GM19043 (cell line): ENCODE measurements around the gene CBLN3.
"Not testable (repeated sequence)": the region's sequence is repeated elsewhere in the genome, so short reads cannot be mapped to it uniquely, and the experiment has no call there.

Experiments used
- ATAC-seq: cut with Tn5 transposase; IDR thresholded peaks from one replicate; pipeline ENCODE4 v1.9.1; 2021; ENCODE audit warnings: low read depth; ENCODE audit not compliant: unreplicated experiment

Gene CBLN3

GRCh38 chr14:24429395-24430142 lies at the start of gene CBLN3, which contains the start of gene KHNYN:
Gene CBLN3 (minus strand): TSS chr14:24429668. CDS start chr14:24429054, 614 bp downstream.
Gene KHNYN (plus strand): TSS chr14:24429954. CDS start chr14:24430731, 777 bp downstream.
- ATAC-seq, result peak; percentile 85

GRCh38 chr14:24475261-24475660 lies 45.8 kb upstream of the CBLN3 start:
- no peak for ATAC-seq

DNA sequence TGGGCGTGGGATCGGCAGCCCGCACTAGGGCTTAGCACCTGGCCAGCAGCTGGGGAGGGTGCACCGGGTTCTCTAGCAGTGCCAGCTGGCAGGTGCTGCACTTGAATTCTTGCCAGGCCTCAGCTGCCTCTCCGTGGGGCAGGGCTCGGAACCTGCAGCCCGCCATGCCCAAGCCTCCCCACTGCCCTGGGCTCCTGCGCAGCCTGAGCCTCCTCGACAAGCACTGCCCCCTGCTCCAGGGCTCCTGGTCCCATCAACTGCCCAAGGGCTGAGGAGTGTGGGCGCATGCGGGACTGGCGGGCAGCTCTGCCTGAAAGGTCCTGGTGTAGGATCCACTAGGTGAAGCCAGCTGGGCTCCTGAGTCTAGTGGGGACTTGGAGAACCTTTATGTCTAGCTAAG lies 43.7 kb upstream of the CBLN3 start:
- ATAC-seq, result no peak

DNA sequence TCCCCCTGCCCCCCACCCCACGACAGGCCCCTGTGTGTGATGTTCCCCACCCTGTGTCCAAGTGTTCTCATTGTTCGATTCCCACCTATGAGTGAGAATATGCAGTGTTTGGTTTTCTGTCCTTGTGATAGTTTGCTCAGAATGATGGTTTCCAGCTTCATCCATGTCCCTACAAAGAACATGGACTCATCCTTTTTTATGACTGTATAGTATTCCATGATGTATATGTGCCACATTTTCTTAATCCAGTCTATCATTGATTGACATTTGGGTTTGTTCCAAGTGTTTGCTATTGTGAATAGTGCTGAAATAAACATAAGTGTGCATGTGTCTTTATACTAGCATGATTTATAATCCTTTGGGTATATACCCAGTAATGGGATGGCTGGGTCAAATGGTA lies 41.0 kb upstream of the CBLN3 start:
- ATAC-seq, result not testable (repeated sequence)

GRCh38 chr14:24465805-24466204 lies 36.3 kb upstream of the CBLN3 start:
- ATAC-seq, result no peak

- no peak for ATAC-seq
Observed at GRCh38 chr14:24465368-24465767, 35.9 kb upstream of the CBLN3 start.

DNA sequence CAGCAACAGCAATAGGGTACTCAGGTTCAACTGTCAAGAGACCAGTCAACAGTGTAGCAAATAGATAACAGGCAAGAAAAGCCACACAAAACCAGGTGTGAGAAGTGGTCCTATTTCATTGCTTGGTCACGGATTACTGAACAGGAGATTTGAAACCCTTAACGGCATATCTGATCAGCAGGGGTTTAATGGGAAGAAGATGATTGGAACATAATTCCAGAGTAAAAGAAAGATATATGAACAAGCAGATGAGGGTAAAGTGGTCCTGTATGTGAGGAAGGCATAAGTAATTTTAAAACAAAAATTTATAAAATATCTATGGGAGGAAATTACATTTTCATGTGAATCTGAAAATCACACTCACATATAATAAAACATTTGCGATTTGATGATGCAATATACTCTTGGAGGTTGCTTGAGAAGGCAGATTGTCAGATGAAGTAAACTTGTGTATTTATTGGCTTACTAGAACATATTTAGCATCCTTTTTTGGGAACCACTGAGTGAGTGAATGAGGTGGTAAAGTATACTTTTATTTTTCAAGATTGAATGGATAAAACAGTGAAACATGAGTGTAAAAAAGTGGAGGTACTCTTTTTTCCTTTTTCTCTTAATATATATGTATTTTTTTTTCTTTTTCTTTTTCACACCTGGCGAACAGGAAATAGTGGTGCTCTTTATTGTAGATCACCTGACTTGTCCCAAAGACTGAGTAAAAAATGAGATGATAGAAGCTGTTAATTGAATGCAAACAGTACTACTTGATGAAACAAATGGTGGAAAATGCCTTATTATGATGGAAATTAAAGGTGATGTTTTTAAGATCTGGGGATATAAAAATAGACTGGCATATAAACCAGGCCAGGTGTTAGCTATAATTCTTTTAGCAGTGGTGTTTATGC lies 34.7 kb upstream of the CBLN3 start:
- no peak for ATAC-seq

DNA sequence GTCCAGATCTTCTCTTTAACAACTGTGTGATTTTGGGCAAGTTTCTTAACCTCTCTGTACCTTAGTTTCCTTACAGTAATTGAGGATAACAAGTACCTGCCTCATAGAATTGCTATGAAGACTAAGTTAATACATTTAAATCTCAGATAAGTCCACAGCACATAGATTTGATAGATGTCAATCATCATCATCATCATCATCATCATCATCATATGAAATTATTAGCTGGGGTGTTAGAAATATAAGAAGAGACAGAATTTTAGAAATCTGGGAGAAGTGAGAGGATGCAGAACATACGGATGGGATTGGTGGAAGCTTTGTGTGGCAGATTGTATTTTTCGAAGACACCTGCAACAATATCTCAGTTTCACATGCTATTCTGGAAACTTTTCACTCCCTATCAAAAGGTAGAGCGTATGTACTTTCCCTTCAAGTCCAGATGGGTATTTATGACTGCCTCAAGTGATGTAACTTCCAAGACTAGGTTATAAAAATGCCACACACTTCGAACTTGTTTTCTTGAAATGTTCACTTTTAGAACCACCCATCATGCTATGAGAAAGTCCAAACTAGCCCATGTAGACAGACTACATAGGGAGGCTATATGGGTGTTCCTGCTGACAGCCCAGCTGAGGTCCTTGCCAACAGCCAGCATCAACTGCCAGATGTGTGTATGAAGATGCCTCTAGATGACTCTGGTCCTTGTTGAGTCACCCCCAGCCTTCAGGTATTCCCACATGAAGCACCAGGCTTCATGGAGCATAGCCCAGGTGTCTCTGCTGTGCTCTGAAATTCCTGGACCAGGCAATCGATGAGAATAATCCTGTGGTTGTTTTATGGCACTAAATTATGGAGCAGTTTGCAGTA lies 33.8 kb upstream of the CBLN3 start:
- ATAC-seq, result no peak

DNA sequence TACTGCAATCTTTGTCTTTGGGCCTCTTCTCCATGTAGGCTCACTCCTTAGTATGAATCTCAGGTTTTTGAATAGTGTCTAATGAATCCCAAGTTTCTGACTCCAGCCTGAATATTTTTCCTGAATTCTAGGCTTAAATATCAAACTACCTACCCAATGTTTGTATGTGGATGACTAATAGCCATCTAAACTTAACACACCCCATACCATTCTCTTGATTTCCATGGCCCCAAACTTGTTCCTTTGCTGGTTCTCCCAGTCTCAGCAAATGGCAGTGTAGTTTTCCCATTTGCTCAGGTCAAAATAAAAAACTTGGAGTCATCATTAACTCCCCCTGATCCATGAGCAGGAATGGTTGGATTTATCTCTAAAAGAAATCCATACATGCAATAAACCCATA lies 31.9 kb upstream of the CBLN3 start:
- ATAC-seq, result no peak

DNA sequence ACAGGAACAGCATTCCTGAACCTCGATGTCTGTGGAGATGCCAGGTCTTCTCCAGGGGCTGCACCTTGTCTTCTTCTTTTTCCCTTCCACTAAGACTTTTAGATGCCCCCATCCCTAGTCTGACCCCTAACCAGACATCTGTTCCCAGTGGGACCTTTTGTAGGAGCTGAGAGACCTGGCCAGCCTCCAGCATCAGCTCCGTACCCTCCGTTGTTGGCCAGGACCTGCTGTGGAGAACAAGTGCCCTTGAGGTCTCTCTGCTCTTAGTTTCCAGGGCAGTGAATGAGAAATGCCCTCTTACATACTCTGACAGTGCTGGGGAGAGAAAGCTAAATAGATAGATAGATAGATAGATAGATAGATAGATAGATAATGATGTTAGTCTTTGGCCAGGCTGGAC lies 29.9 kb upstream of the CBLN3 start:
- ATAC-seq, result no peak

- ATAC-seq, result no peak
Observed at GRCh38 chr14:24458736-24459135, 29.3 kb upstream of the CBLN3 start.

DNA sequence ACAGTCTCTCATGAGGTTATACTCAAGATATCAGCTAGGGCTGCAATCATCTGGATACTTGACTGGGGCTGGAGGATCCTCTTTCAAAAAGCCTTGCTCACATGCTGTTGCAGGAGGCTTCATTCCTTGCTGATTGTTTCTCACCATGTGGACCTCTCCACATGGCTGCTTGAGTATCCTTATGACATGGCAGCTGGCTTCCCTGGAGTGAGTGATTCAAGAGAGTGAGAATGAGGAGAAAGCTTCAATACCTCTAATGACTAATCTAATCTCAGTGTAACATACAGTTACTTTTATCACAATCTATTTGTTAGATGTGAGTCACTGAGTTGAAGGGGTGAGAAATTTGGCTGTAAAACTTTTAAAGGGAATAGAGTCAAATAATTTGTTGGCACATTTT lies 27.5 kb upstream of the CBLN3 start:
- ATAC-seq, result no peak

DNA sequence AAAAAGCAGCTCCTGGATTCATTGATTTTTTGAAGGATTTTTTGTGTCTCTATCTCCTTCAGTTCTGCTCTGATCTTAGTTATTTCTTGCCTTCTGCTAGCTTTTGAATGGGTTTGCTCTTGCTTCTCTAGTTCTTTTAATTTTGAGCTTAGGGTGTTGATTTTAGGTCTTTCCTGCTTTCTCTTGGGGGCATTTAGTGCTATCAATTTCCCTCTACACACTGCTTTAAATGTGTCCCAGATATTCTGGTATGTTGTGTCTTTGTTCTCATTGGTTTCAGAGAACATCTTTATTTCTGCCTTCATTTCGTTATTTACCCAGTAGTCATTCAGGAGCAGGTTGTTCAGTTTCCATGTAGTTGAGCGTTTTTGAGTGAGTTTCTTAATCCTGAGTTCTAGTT lies 21.4 kb upstream of the CBLN3 start:
- ATAC-seq, result not testable (repeated sequence)

GRCh38 chr14:24443053-24443665 lies 13.7 kb upstream of the CBLN3 start:
- ATAC-seq, result no peak

GRCh38 chr14:24442240-24443052 lies 13.0 kb upstream of the CBLN3 start, which contains the start of gene SDR39U1:
Gene SDR39U1 (minus strand): TSS chr14:24442776. CDS start chr14:24442769, 7 bp downstream.
- ATAC-seq, result peak; percentile 89

- no peak for ATAC-seq
Observed at GRCh38 chr14:24441904-24442239, 12.4 kb upstream of the CBLN3 start.

- no peak for ATAC-seq
Observed at GRCh38 chr14:24441485-24441884, 12.0 kb upstream of the CBLN3 start.

GRCh38 chr14:24440606-24441399 lies 11.3 kb upstream of the CBLN3 start:
- no peak for ATAC-seq
